ENCODE results near the gene ABTB2.
"Not testable (repeated sequence)": the region's sequence is repeated elsewhere in the genome, so short reads cannot be mapped to it uniquely, and the experiment has no call there.

ABTB2 gene

DNA sequence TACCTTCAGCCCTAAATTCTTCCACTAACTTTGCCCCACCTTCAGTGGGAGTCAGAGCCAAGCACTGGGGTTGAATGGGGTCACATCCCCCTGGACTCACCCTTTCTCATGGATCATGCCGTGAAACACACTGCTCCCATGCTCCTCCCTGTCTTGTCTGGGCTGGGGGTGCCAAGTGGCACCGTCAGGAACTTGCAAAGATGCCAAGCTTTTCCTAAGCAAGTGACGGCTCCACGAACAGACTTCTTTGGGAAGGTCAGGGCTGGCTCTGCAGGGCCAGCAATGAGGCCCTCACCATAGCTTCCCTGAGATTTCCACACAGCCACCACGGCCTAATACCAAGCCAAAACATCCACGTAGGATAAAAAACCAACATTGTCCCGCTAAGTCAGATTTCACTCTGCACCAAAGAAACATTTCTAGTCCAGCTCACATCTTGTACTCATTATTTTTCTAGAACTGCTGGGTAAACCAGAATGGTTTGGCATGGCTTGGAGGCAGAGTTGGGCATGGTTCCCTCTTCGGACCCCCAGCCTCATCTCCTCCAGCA is 175.9 kb downstream of the ABTB2 start:
- no peak for DNase-seq

- DNase-seq, result no peak
Measured at GRCh38 chr11:34181251-34181650, 176.6 kb downstream of the ABTB2 start.

DNA sequence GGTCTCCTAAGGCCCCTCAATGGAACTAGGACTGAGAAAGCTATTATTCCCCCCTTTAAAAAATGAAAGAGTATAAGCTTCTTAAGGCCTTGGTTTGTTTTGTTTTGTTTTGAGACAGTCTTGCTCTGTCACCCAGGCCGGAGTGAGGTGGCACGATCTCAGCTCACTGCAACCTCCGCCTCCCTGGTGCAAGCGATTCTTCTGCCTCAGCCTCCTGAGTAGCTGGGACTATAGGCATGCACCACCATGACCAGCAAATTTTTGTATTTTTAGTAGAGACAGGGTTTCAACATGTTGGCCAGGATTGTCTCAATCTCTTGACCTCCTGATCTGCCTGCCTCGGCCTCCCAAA is 177.0 kb downstream of the ABTB2 start:
- DNase-seq, result not testable (repeated sequence)

- no peak for DNase-seq
Measured at GRCh38 chr11:34180040-34180813, 177.6 kb downstream of the ABTB2 start.

- DNase-seq, result no peak
Measured at GRCh38 chr11:34179026-34179675, 178.7 kb downstream of the ABTB2 start.

DNA sequence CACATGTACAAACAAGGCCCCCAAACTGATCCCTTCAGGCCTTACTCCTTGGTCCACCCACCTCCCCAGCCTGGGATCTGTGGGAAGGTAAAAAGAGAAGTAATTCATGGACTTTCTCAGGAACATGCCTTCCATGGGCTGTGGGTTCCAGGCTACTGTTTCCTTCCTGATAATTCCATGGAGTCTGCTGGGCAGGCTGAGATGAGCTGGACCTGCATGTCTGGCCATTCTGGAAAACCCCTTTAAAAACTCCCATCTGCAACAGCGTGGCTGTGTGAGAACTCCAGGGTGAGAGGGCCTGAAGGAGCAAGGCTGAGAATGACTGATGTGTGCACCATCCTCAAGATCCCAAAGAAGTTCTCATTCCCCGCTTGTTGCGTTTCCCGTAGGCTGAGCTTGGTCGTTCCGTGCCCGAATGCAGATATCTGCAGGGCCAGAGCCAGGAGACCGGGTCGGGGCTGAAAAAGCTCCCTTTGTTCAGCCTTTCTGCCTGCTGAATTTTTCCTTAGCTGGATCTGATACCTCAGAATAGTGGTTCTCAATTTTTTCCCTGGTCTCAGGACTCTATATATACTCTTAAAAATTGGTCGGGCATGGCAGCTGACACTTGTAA is 179.5 kb downstream of the ABTB2 start:
- DNase-seq, result no peak

- no peak for DNase-seq
Measured at GRCh38 chr11:34176751-34177209, 181.0 kb downstream of the ABTB2 start.

- no peak for DNase-seq
Measured at GRCh38 chr11:34175284-34176019, 182.4 kb downstream of the ABTB2 start.

DNA sequence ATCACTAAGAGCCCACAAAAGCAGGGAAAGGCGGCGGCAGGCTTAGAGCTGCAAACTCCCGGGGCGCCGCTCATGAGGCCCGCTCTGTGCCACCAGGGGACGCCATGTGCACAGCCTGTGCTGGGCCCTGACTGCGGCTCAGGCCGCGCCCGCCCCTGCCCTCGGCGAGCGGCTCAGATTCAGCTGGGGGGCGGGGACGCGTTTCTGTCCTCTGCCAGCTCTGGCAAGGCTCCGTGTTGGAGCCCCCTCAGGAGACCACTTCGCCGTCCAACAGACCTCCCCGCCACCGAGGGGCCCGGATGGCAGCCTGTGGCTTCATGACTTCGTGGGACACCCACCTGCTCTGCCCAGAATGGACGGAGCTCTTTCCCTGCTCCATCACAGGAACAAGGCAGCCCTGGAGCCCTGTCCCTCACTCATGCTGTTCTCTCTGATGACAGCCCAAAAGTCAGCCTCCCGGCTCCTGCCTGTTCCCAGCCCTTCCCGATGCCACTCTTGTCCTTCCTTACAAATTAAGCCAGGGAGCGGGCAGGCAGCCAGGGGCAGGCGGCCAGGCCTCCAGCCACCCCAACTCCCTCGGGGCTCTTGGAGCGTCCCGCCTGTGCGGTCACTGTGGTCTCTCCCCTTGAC is 183.3 kb downstream of the ABTB2 start:
- peak; percentile 77 for DNase-seq

- no peak for DNase-seq
Measured at GRCh38 chr11:34173050-34173449, 184.8 kb downstream of the ABTB2 start.

DNA sequence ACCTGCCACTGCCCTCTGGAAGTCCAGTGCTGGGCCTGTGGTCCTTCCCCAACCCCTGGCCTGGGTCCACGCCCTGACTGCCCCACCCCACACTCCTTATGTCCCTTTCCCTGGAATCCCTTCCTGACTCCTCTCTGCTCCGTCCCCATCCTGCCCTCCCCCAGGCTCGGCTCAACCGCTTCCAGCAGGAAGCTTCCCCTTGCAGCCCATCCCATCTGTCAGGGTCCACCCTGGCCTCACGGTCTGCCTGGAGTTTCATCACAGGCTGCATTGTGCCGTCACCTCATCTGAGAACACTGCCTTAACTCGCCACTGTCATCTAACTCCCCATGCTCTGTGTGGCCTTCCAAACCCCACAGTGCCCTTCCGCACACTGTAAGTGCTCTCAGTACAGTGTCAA is 188.1 kb downstream of the ABTB2 start:
- no peak for DNase-seq

DNA sequence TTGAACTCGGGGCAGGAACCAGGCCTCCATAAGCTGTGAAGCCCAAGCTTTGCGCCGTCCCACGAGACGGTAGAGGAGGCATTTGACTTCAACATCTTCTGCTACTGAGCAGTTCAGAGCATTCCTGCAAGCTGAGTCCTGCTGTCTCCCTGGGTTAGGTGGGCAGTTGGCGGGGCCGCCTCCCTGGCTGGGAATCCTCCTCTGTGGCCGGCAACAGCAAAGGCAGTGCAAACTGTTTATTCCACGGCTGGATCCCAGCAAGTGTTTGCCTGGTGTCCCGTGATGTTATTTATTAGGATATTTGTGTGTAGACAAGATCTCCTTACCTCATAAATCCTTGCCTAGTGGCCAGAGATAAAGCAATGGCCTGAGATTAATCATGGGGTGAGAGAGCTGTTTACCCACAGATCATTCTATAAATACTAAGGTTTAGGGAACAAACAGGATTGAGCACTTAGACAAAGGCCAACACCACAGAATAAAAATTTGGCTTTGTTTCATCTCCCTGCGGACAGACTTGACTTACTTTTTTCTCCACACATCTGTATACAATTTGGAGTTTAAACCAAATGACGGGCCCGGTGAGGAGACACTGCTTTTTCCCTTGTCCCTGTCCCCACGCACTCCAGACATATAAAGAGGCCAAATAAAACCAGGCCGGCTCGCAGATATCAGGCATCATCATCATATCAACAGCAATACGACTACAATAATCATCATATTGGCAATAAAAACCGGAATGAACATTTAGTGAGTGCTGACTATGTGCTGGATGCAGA is 189.0 kb downstream of the ABTB2 start:
- no peak for DNase-seq

DNA sequence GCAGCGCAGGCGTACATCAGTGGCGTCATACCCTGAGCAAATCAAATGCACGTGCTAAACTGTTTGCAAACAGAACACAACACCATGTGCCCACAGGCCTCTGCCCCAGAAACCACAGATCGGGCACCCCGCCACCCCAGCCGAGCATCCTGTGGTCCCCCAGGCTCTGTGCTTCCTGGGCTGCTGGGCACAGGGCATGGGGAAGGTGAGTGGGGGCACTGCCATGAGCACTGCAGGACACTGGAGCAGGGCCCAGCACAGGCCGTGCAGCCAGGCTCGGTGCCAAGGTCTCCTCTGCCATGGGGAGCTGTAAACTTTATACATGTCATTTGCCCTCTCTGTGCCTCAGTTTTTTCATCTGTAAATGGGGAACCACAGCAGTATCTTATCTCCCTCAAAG is 189.8 kb downstream of the ABTB2 start:
- no peak for DNase-seq

DNA sequence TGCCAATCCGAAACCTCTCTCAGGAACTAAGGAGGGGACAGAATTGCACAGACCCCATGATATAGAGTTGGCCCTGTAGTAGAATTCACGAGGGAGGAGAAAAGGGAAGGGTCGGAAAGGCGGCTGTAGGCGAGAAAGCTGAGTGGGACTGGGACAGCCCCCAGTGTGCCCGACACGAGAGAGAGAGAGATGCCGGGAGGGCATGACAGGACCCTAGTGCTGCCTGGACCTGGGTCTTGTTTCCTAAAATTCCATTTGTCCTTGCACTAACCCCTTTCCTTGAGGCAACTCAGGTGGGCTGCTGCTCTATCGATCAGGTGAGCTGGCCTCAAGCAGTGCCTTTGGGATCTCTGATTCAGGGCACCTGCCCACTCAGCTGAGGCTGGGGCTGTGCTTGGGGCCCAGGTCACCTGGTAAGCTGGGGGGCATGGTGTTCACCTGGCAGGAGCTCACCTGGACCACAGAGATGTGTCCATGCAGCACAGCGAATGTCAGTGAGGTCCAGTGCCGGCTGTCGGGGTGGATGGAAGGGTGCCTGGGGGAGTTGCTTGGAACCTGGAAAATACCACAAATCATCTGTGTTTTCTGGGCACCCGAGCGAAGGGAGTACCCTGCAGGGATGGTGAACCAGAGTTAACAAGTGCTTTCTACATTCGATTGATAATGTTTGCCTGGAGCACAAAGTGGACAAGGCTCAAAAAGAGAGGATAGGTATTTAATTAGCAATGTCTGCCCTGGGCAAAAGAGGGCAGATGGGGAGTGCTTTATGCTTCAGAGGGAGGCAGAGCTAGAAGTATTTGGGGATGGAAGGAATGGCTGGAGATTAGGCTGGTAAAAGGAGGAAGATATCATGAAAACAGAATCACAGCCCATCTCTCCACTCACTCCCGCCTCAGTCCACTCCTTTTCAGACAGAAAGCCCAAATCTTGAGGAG is 190.7 kb downstream of the ABTB2 start:
- no peak for DNase-seq

GRCh38 chr11:34165786-34166555 is 191.8 kb downstream of the ABTB2 start:
- no peak for DNase-seq

GRCh38 chr11:34165121-34165520 is 192.7 kb downstream of the ABTB2 start:
- no peak for DNase-seq

GRCh38 chr11:34162856-34163255 is 195.0 kb downstream of the ABTB2 start:
- no peak for DNase-seq

- DNase-seq, result no peak
Measured at GRCh38 chr11:34162493-34162820, 195.4 kb downstream of the ABTB2 start.

DNA sequence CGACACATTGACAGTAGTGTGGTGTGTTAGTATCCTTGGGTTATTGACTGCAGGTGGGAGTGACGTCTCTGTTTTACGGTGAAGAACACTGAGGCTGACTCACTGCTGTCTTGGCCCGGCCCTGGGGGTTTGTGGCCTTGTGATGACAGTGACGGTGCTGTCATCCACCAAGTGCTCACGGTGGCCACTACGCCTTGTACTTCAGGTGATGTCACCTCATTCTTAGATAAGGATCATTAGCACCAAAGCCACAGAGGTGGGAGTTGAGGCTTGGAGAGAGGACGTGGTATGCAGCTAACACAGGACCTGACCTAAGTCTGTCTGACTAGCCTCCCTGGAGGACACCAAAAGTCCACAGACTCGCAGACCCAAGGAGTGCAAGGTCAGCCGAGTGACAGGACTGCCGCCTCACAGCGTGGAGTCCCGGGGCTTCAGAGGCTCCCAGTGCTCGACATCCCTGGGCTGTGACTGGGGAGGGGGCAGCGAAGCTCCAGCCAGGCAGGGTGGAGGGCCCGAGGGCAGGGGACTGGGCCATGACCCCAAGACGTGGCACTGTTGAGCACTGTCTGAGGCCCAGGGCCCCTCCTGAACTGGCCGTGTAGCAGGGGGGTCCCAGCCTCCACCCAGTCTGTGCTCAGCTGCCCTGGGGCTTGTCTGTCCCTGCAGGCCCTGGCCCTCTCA is 195.9 kb downstream of the ABTB2 start:
- DNase-seq, result no peak

All from CD4-positive, alpha-beta T cell treated with Interleukin-21 for 1 hour (primary cell).